Osteoblast (primary cell): ENCODE results near the gene CTSF. TPM values are rescaled to one million over a fixed set of nuclear protein-coding genes. Genes with fewer than 3 reads are reported as not detected.

Experiments
- DNase-seq: peaks from one replicate; pipeline ENCODE4 v3.0.0; 2011; ENCODE audit warnings: low spot score, mixed read lengths; ENCODE audit not compliant: insufficient read length; ENCODE audit errors: missing footprints
- H2AFZ ChIP-seq: 2 replicates; pipeline ENCODE4 v1.6.0; 2011; ENCODE audit warnings: mild to moderate bottlenecking, low read length
- H3K27ac ChIP-seq: 2 replicates; pipeline ENCODE4 v1.5.1; 2011; ENCODE audit warnings: mild to moderate bottlenecking, low read depth, low read length, moderate library complexity
- H3K27me3 ChIP-seq: 2 replicates; pipeline ENCODE4 v1.6.0; 2012; ENCODE audit warnings: mild to moderate bottlenecking, control low read depth, inconsistent platforms, low read length, moderate library complexity; ENCODE audit not compliant: insufficient read depth
- H3K36me3 ChIP-seq: 2 replicates; pipeline ENCODE4 v1.5.1; 2011; ENCODE audit warnings: mild to moderate bottlenecking, low read length, control low read depth, moderate library complexity; ENCODE audit not compliant: insufficient read depth
- H3K4me1 ChIP-seq: 2 replicates; pipeline ENCODE4 v1.5.1; 2011; ENCODE audit warnings: mild to moderate bottlenecking, low read length, control low read depth, moderate library complexity; ENCODE audit not compliant: insufficient read depth
- H3K4me2 ChIP-seq: 2 replicates; pipeline ENCODE4 v1.6.0; 2011; ENCODE audit warnings: mild to moderate bottlenecking, low read length; ENCODE audit not compliant: insufficient read depth
- H3K4me3 ChIP-seq: fragments of 200-600 bp; sonication (generic); 3 replicates; pipeline ENCODE4 v1.5.1; 2012; ENCODE audit warnings: mild to moderate bottlenecking, low read length, inconsistent platforms; ENCODE audit not compliant: insufficient read depth
- H3K79me2 ChIP-seq: 2 replicates; pipeline ENCODE4 v1.6.0; 2012; ENCODE audit warnings: mild to moderate bottlenecking, low read length, control low read depth, inconsistent platforms; ENCODE audit not compliant: insufficient read depth
- H3K9me3 ChIP-seq: 2 replicates; pipeline ENCODE4 v1.5.1; 2011; ENCODE audit warnings: low read depth, low read length, control low read depth
- H4K20me1 ChIP-seq: 2 replicates; pipeline ENCODE4 v1.6.0; 2012; ENCODE audit warnings: mild to moderate bottlenecking, low read length, control low read depth; ENCODE audit not compliant: insufficient read depth
- total RNA-seq: library from RNA; depleted of rRNA; stranded (reverse); fragments of >200 nt; gene quantifications from 2 replicates; pipeline ENCODE4 v1.2.3, GENCODE V29; 2012
- TF ChIP-seq, protein P1 (sequence below): IDR thresholded peaks from 2 replicates; pipeline ENCODE4 v1.5.1; 2011; ENCODE audit warnings: mild to moderate bottlenecking, low read depth, low read length, moderate library complexity; ENCODE audit errors: extremely low read depth

Gene CTSF
- total RNA-seq, 1 donor: 45.6 TPM

DNA sequence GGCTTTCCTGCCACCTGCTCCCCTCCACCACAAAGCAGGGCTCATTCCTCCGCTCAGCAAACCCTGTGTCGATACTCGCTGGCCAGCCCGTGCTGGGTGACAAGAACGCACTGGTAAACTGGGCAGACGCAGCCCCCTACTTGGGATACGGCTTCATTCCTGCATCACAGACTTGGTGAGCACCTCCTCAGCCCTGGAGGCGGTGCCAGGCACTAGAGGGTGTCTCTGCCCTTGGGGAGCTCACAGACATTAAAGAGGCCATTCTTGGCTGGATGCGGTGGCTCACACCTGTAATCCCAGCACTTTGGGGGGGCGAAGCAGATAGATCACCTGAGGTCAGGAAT lies 28.6 kb downstream of the CTSF start:
- H3K27ac ChIP-seq: no peak overlapping the region
- TF ChIP-seq, protein P1, sequence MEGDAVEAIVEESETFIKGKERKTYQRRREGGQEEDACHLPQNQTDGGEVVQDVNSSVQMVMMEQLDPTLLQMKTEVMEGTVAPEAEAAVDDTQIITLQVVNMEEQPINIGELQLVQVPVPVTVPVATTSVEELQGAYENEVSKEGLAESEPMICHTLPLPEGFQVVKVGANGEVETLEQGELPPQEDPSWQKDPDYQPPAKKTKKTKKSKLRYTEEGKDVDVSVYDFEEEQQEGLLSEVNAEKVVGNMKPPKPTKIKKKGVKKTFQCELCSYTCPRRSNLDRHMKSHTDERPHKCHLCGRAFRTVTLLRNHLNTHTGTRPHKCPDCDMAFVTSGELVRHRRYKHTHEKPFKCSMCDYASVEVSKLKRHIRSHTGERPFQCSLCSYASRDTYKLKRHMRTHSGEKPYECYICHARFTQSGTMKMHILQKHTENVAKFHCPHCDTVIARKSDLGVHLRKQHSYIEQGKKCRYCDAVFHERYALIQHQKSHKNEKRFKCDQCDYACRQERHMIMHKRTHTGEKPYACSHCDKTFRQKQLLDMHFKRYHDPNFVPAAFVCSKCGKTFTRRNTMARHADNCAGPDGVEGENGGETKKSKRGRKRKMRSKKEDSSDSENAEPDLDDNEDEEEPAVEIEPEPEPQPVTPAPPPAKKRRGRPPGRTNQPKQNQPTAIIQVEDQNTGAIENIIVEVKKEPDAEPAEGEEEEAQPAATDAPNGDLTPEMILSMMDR: no peak
- H3K9me3 ChIP-seq: no peaks in the 10 kb centered on the region
- H4K20me1 ChIP-seq: peaks cover 5% of the 10 kb centered on the region
- no peaks in the 10 kb centered on the region for H3K27me3 ChIP-seq
- peaks cover 14% of the 10 kb centered on the region for H3K4me1 ChIP-seq
- H3K4me3 ChIP-seq: no peak overlapping the region
- H3K36me3 ChIP-seq: peaks cover 23% of the 10 kb centered on the region
- H3K4me2 ChIP-seq: no peak overlapping the region
- H2AFZ ChIP-seq: no peak overlapping the region
- H3K79me2 ChIP-seq: peaks cover 4% of the 10 kb centered on the region
- peak; percentile 30 for DNase-seq

DNA sequence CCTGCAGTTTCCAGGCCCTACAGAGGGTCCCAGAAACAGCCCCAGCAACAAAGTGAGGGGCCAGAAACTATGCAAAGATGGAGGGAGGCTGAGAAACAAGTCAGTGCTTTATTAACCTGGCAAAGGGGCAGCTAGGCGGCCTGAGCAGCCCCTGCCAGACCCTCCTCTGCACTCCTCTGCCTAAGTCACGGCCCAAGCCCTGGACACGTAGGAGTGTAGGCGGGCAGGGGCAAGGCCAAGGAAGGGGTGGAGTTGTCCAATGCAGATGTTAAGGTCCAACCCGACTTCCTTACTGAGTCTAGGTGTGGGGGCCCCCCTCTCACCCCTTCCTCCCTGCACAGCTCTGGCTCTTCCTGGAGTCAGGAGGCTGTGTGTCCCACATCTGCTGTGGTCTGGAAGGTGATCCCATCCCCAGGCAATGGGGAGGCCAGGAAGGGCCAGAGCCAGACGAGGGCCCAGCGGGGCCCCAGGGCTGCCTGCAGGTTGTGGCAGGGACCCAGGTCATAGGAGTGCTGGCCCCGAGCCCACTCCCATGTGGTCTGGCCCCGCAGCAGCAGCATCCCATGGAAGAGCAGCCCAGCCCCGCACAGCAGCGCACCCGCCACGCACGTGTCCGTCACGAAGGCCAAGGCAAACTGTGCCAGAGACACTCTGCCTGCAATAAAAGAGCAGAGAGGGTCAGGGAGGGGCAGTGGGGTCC lies 29.1 kb downstream of the CTSF start:
- TF ChIP-seq, protein P1: no peak

DNA sequence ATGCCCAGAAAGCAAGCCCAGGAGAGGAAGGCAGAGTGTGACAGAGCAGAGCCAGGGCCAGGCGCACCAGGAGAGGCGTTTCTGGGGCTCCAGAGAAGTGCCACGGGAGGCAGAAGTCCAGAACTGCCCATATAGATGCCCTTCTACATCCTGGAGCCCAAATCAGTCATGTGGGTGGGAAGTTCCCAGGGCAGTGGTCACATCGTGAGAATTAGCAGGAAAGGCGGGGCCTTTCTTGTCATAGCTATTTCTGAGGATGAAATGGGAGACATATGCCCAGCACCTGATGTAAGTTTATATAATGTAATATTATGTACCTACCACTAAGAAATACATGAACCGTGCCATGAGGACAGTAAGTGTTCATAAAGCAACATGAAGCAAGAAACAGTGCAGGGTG lies 35.6 kb downstream of the CTSF start:
- no peak for DNase-seq
- TF ChIP-seq, protein P1: no peak
- Histone ChIP-seq H2AFZ (no peak overlapping the region), H3K79me2 (no peaks in the 10 kb centered on the region), H3K4me3 (no peak overlapping the region), H3K27me3 (no peaks in the 10 kb centered on the region), H3K27ac (no peak overlapping the region), H3K4me1 (no peaks in the 10 kb centered on the region), H3K36me3 (peaks cover 7% of the 10 kb centered on the region), H4K20me1 (no peaks in the 10 kb centered on the region), H3K9me3 (no peaks in the 10 kb centered on the region), H3K4me2 (no peak overlapping the region)

More for the DNA sequence above, 29.1 kb downstream of the CTSF start:
- Histone ChIP-seq H2AFZ (no peak overlapping the region), H4K20me1 (peaks cover 5% of the 10 kb centered on the region), H3K27me3 (no peaks in the 10 kb centered on the region), H3K4me2 (no peak overlapping the region), H3K4me1 (peaks cover 12% of the 10 kb centered on the region), H3K36me3 (peaks cover 23% of the 10 kb centered on the region), H3K4me3 (no peak overlapping the region), H3K9me3 (no peaks in the 10 kb centered on the region), H3K79me2 (peaks cover 3% of the 10 kb centered on the region), H3K27ac (no peak overlapping the region)
- peak; percentile 10 for DNase-seq

DNA sequence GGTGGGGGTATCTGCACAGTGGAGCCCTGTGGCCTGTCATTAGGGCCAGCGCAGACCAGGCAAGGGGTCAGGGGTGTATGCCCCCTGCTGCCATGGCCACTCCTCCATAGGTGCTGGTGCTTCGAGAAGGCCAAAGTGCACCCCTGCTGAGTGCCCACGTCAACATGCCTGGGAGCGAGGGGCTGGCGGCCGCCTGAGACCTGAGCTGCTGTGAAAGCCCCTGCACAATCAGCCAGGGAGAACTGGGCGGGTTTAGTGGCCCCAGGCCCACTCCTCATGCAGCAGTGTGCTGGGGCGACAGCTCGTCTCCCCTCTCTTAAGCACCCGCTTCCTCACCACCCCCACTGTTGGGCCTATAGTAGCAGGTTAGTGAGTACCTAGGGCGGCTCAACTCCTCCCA lies 36.6 kb downstream of the CTSF start:
- no peak overlapping the region for H3K27ac ChIP-seq
- H3K4me3 ChIP-seq: no peak overlapping the region
- H4K20me1 ChIP-seq: no peaks in the 10 kb centered on the region
- no peak overlapping the region for H2AFZ ChIP-seq
- no peaks in the 10 kb centered on the region for H3K4me1 ChIP-seq
- peaks cover 7% of the 10 kb centered on the region for H3K36me3 ChIP-seq
- H3K9me3 ChIP-seq: no peaks in the 10 kb centered on the region
- no peaks in the 10 kb centered on the region for H3K27me3 ChIP-seq
- DNase-seq: peak; percentile 54
- no peak overlapping the region for H3K4me2 ChIP-seq
- no peaks in the 10 kb centered on the region for H3K79me2 ChIP-seq
- TF ChIP-seq, protein P1: no peak
